A673 (cell line): ENCODE results near the gene HS6ST2.

Experiments used
- EZH2 ChIP-seq: fragments of 200-600 bp; sonication (generic); IDR thresholded peaks from 2 replicates; pipeline ENCODE4 v1.6.1; 2017; ENCODE audit warnings: borderline replicate concordance, low read depth, mild to moderate bottlenecking, mixed read lengths, antibody characterized with exemption, low read length; ENCODE audit not compliant: poor library complexity, severe bottlenecking
- TF ChIP-seq, protein P1 (sequence below): fragments of 300-800, 200-600 bp; sonication (generic); conservative IDR thresholded peaks from 2 replicates; pipeline ENCODE4 v1.5.1; 2017; ENCODE audit warnings: low read depth, mild to moderate bottlenecking, antibody characterized with exemption, low read length, moderate library complexity, mixed read lengths

DNA sequence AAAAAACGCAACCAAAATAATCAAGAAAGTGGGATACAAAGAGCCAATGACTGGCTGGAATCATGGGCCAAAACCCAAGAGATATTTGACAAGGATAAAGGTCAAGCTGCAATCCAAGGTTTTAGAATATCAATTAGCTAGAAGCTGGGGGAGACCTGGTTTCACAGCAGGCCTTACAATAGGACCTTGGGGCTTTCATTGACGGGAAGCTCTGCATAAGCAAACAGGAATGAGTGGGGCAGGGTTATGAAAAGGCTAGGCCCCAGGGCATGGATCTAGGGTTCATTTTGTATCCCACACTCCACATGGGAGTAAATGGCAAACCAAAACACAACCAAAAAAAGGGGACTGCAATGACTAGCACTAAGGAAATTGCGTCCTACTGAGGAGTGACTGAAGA lies 215.3 kb downstream of the HS6ST2 start:
- TF ChIP-seq, protein P1, sequence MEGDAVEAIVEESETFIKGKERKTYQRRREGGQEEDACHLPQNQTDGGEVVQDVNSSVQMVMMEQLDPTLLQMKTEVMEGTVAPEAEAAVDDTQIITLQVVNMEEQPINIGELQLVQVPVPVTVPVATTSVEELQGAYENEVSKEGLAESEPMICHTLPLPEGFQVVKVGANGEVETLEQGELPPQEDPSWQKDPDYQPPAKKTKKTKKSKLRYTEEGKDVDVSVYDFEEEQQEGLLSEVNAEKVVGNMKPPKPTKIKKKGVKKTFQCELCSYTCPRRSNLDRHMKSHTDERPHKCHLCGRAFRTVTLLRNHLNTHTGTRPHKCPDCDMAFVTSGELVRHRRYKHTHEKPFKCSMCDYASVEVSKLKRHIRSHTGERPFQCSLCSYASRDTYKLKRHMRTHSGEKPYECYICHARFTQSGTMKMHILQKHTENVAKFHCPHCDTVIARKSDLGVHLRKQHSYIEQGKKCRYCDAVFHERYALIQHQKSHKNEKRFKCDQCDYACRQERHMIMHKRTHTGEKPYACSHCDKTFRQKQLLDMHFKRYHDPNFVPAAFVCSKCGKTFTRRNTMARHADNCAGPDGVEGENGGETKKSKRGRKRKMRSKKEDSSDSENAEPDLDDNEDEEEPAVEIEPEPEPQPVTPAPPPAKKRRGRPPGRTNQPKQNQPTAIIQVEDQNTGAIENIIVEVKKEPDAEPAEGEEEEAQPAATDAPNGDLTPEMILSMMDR, result no peak
- no peak for TF ChIP-seq EZH2
